Hepatocyte (in vitro differentiated cells): ENCODE results near the gene RALGAPB.

Experiments used
- CTCF ChIP-seq: fragments of 200-600 bp; sonication (generic); IDR thresholded peaks from 2 replicates; pipeline ENCODE4 v1.5.1; 2016; ENCODE audit warnings: antibody characterized with exemption, mild to moderate bottlenecking; ENCODE audit not compliant: poor library complexity
- EZH2 ChIP-seq: fragments of 200-600 bp; sonication (generic); IDR thresholded peaks from 2 replicates; pipeline ENCODE4 v1.6.1; 2016; ENCODE audit warnings: antibody characterized with exemption, mild to moderate bottlenecking, borderline replicate concordance
- EZH2phosphoT487 ChIP-seq: fragments of 200-600 bp; sonication (generic); IDR thresholded peaks from one replicate; pipeline ENCODE4 v1.6.1; 2018; ENCODE audit warnings: antibody characterized with exemption, mild to moderate bottlenecking, low read depth, moderate library complexity; ENCODE audit not compliant: unreplicated experiment, severe bottlenecking

DNA sequence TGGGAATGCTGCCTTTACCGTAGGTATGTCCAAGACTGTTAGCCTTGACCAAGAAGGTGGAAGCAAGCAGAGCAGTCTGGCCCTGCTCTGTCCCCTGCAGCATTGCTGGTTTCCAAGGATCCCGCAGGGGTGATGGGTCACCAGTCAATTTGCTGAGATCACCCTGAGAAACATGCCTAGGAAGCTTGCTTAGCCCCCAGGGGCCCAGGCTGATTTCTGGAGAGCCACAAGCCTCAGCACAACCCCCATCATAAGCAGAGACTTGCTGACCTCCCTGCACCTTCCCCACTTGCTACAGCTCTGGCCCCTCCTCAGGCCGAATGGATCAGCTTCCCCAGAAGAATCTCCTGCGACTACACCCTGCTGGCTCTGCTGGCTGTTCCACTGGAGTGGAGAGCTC is 150.4 kb downstream of the RALGAPB start:
- TF ChIP-seq CTCF (no peak), EZH2 (no peak), EZH2phosphoT487 (no peak)
